HepG2 (cell line): ENCODE measurements around the gene FOXI2.

ENCODE experiments used
- HNRNPLL ChIP-seq: fragments of 200-400 bp; formaldehyde crosslinking; IDR thresholded peaks from 2 replicates; pipeline ENCODE4 v1.6.1; 2017; ENCODE audit warnings: mild to moderate bottlenecking, low read depth, low read length; ENCODE audit not compliant: poor library complexity, severe bottlenecking
- POLR2AphosphoS2 ChIP-seq: IDR thresholded peaks from 2 replicates; pipeline ENCODE4 v1.6.1; 2011; ENCODE audit warnings: low read depth, low read length, improper control_type of control experiment

DNA sequence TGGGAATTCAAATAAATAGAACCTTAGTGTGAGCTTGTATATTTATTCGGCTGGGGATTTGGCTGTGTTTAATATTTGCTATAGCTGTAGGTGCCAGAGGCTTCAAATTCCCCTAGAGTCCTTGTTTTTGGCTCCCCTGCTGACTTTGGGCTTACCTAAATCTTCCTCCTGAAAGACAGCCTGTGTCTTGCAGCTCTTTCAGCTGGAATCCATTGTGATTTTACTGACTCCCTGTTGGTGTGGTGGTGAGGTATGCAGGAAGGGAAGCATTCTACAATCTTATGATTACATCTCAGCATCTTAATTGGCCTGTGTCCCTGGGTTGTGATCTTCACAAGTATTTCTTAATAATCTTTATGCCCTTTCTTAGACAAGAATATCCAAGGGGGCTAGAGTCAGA lies 25.9 kb downstream of the FOXI2 start:
- no peak for TF ChIP-seq HNRNPLL
- TF ChIP-seq POLR2AphosphoS2: no peak
